ENCODE data around the gene VLDLR.

VLDLR gene

GRCh38 chr9:2620919-2621721 lies 467 bp upstream of the VLDLR start:
- Histone ChIP-seq H3K4me3 (peak overlapping the region; percentile 86), H3K27ac (peak overlapping the region; percentile 72 to 89)
- TF ChIP-seq CTCF (IDR thresholded peaks at IDR 0.05) = no peak
- DNase-seq (ENCODE audit: low spot score) = peak; percentile 89

GRCh38 chr9:2622461-2623287 lies 1.1 kb downstream of the VLDLR start:
- TF ChIP-seq CTCF (IDR thresholded peaks at IDR 0.05) = no peak
- peak overlapping the region; percentile 86 for H3K4me3 ChIP-seq
- peak; percentile 73 for DNase-seq (ENCODE audit: low spot score)
- peak overlapping the region; percentile 72 to 89 for H3K27ac ChIP-seq

- DNase-seq (ENCODE audit: low spot score) = peak; percentile 87
- no peak for TF ChIP-seq CTCF (IDR thresholded peaks at IDR 0.05)
- peak overlapping the region; percentile 86 for H3K4me3 ChIP-seq
- peak overlapping the region; percentile 72 to 89 for H3K27ac ChIP-seq
Measured at GRCh38 chr9:2623288-2624050, 1.9 kb downstream of the VLDLR start.

- DNase-seq (ENCODE audit: low spot score) = no peak
- no peak for TF ChIP-seq CTCF (IDR thresholded peaks at IDR 0.05)
- Histone ChIP-seq H3K27ac (peak overlapping the region in 1 of 2 donors; percentile 89), H3K4me3 (no peak overlapping the region)
Measured at GRCh38 chr9:2624051-2624682, 2.6 kb downstream of the VLDLR start.

- no peak overlapping the region for H3K4me3 ChIP-seq
- DNase-seq (ENCODE audit: low spot score) = no peak
- H3K27ac ChIP-seq = no peak overlapping the region
- TF ChIP-seq CTCF (IDR thresholded peaks at IDR 0.05) = no peak
Measured at GRCh38 chr9:2625427-2625826, 3.8 kb downstream of the VLDLR start.

- no peak for TF ChIP-seq CTCF (IDR thresholded peaks at IDR 0.05)
- Histone ChIP-seq H3K27ac (no peak overlapping the region), H3K4me3 (no peak overlapping the region)
- no peak for DNase-seq (ENCODE audit: low spot score)
Measured at GRCh38 chr9:2628919-2629318, 7.3 kb downstream of the VLDLR start.
